ENCODE data around the gene SLC6A19. TPM values are rescaled to one million over a fixed set of nuclear protein-coding genes. Genes with fewer than 3 reads are reported as not detected.

Gene SLC6A19
- total and polyA plus RNA-seq, 12 donors = under 0.01 TPM; not detected in 11

GRCh38 chr5:1163879-1164278 is 37.5 kb upstream of the SLC6A19 start:
- intact Hi-C loops (cut with DNase I) = no loop called here
- TF ChIP-seq POLR2A (IDR thresholded peaks at IDR 0.05) (no peak), CTCF (IDR thresholded peaks at IDR 0.05) (no peak)
- Histone ChIP-seq H3K36me3 (replicated peaks in 1 of 2) (no peaks in the 10 kb centered on the region), H3K9me3 (replicated peaks in 1 of 3) (no peaks in the 10 kb centered on the region), H3K4me1 (replicated peaks in 1 of 2) (peaks cover 0 to 14% of the 10 kb centered on the region in 2 donors), H3K27ac (no peak overlapping the region), H3K4me3 (no peak overlapping the region), H3K27me3 (no peaks in the 10 kb centered on the region)
- 71 to 89% (median 86%) methylated on average over 4 to 14 of the region's 14 CpGs; no CpG with 5 or more reads in 1 of the 4 donors for WGBS, 4 donors
- DNase-seq = no peak

GRCh38 chr5:1164696-1165630 is 36.4 kb upstream of the SLC6A19 start:
- Histone ChIP-seq H3K9me3 (replicated peaks in 1 of 3) (no peaks in the 10 kb centered on the region), H3K27me3 (no peaks in the 10 kb centered on the region), H3K4me3 (no peak overlapping the region), H3K4me1 (replicated peaks in 1 of 2) (peaks cover 0 to 14% of the 10 kb centered on the region in 2 donors), H3K36me3 (replicated peaks in 1 of 2) (no peaks in the 10 kb centered on the region), H3K27ac (no peak overlapping the region)
- no peak for DNase-seq
- no peak for TF ChIP-seq CTCF (IDR thresholded peaks at IDR 0.05)
- no peak for TF ChIP-seq POLR2A (IDR thresholded peaks at IDR 0.05)
- intact Hi-C loops (cut with DNase I) = loop anchor here in 1 of 2 donors (5.0 kb wide), 2 partner anchors 243 to 477 kb away; no protein-coding TSS in a partner anchor
- 60 to 78% (median 68%) methylated on average over 19 to 27 of the region's 27 CpGs for WGBS, 4 donors

GRCh38 chr5:1165864-1166263 is 35.5 kb upstream of the SLC6A19 start:
- intact Hi-C loops (cut with DNase I) = loop anchor here in 1 of 2 donors (5.0 kb wide), 2 partner anchors 244 to 476 kb away; no protein-coding TSS in a partner anchor
- Histone ChIP-seq H3K4me1 (replicated peaks in 1 of 2) (peaks cover 0 to 14% of the 10 kb centered on the region in 2 donors), H3K27me3 (no peaks in the 10 kb centered on the region), H3K27ac (no peak overlapping the region), H3K36me3 (replicated peaks in 1 of 2) (no peaks in the 10 kb centered on the region), H3K9me3 (replicated peaks in 1 of 3) (no peaks in the 10 kb centered on the region), H3K4me3 (no peak overlapping the region)
- DNase-seq = no peak
- TF ChIP-seq POLR2A (IDR thresholded peaks at IDR 0.05) = no peak
- TF ChIP-seq CTCF (IDR thresholded peaks at IDR 0.05) = no peak

- TF ChIP-seq CTCF (IDR thresholded peaks at IDR 0.05) (no peak), POLR2A (IDR thresholded peaks at IDR 0.05) (no peak)
- no peaks in the 10 kb centered on the region for H3K9me3 ChIP-seq (replicated peaks in 1 of 3)
- intact Hi-C loops (cut with DNase I) = loop anchor here in 1 of 2 donors (5.0 kb wide), 2 partner anchors 244 to 476 kb away; no protein-coding TSS in a partner anchor
- no peak for DNase-seq
- no peaks in the 10 kb centered on the region for H3K36me3 ChIP-seq (replicated peaks in 1 of 2)
- peaks cover 0 to 10% of the 10 kb centered on the region in 2 donors for H3K4me1 ChIP-seq (replicated peaks in 1 of 2)
- no peaks in the 10 kb centered on the region for H3K27me3 ChIP-seq
- no peak overlapping the region for H3K27ac ChIP-seq
- no peak overlapping the region for H3K4me3 ChIP-seq
Observed at GRCh38 chr5:1166370-1166769, 35.0 kb upstream of the SLC6A19 start.

All from adrenal gland (tissue), 12 donors.